ENCODE data around the gene G0S2.

The G0S2 gene

GRCh38 chr1:209708297-209708696 lies 33.1 kb downstream of the G0S2 start:
- no peaks in the 10 kb centered on the region for H3K9me3 ChIP-seq (ENCODE audit: control insufficient read depth, low read depth, low read length)
- no peak overlapping the region for H3K27ac ChIP-seq (ENCODE audit: low read length)
- no peak overlapping the region for H3K9ac ChIP-seq (ENCODE audit: low read length)
- peaks cover 3% of the 10 kb centered on the region for H3K4me1 ChIP-seq (ENCODE audit: control insufficient read depth, low read depth, low read length)
- no peaks in the 10 kb centered on the region for H3K27me3 ChIP-seq (ENCODE audit: control insufficient read depth, insufficient read depth, low read length)
- H3K36me3 ChIP-seq (ENCODE audit: control insufficient read depth, low read depth, low read length): no peaks in the 10 kb centered on the region
- H3K4me3 ChIP-seq (ENCODE audit: low read length): no peak overlapping the region

GRCh38 chr1:209710093-209710492 lies 34.9 kb downstream of the G0S2 start:
- Histone ChIP-seq H3K27ac (ENCODE audit: low read length) (no peak overlapping the region), H3K4me3 (ENCODE audit: low read length) (no peak overlapping the region)

DNA sequence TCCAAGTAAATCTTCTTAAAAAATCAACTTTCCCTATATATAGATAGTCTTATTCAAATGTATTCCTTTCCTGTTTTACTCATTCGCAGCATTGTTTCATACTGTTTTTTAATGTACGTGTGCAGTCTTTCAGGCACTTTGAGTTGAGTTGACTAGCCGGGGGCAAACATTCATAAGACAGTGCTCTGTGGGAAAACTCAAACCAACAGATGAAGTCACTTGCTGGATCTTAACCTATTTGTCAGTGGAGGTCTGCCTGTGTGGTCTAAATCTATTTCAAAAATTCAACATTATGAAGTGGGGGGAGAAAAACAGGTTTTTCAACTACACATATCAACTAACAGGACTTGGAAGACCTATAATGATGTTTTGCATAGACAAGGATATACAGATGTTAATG lies 35.6 kb downstream of the G0S2 start:
- Histone ChIP-seq H3K9ac (ENCODE audit: low read length) (no peak overlapping the region), H3K4me1 (ENCODE audit: control insufficient read depth, low read depth, low read length) (peaks cover 3% of the 10 kb centered on the region), H3K4me3 (ENCODE audit: low read length) (no peak overlapping the region), H3K9me3 (ENCODE audit: control insufficient read depth, low read depth, low read length) (no peaks in the 10 kb centered on the region), H3K27ac (ENCODE audit: low read length) (no peak overlapping the region), H3K27me3 (ENCODE audit: control insufficient read depth, insufficient read depth, low read length) (no peaks in the 10 kb centered on the region), H3K36me3 (ENCODE audit: control insufficient read depth, low read depth, low read length) (no peaks in the 10 kb centered on the region)

More at GRCh38 chr1:209710093-209710492, 34.9 kb downstream of the G0S2 start:
- Histone ChIP-seq H3K9me3 (ENCODE audit: control insufficient read depth, low read depth, low read length) (no peaks in the 10 kb centered on the region), H3K27me3 (ENCODE audit: control insufficient read depth, insufficient read depth, low read length) (no peaks in the 10 kb centered on the region), H3K4me1 (ENCODE audit: control insufficient read depth, low read depth, low read length) (peaks cover 3% of the 10 kb centered on the region), H3K36me3 (ENCODE audit: control insufficient read depth, low read depth, low read length) (no peaks in the 10 kb centered on the region), H3K9ac (ENCODE audit: low read length) (no peak overlapping the region)

- Histone ChIP-seq H3K4me1 (ENCODE audit: control insufficient read depth, low read depth, low read length) (no peaks in the 10 kb centered on the region), H3K27me3 (ENCODE audit: control insufficient read depth, insufficient read depth, low read length) (no peaks in the 10 kb centered on the region), H3K9me3 (ENCODE audit: control insufficient read depth, low read depth, low read length) (no peaks in the 10 kb centered on the region), H3K27ac (ENCODE audit: low read length) (no peak overlapping the region), H3K4me3 (ENCODE audit: low read length) (no peak overlapping the region), H3K9ac (ENCODE audit: low read length) (no peak overlapping the region), H3K36me3 (ENCODE audit: control insufficient read depth, low read depth, low read length) (no peaks in the 10 kb centered on the region)
These were observed 39.1 kb downstream of the G0S2 start for GRCh38 chr1:209714338-209714737.

GRCh38 chr1:209715314-209715713 lies 40.1 kb downstream of the G0S2 start:
- no peaks in the 10 kb centered on the region for H3K36me3 ChIP-seq (ENCODE audit: control insufficient read depth, low read depth, low read length)
- no peaks in the 10 kb centered on the region for H3K9me3 ChIP-seq (ENCODE audit: control insufficient read depth, low read depth, low read length)

GRCh38 chr1:209717818-209718217 lies 42.6 kb downstream of the G0S2 start:
- Histone ChIP-seq H3K27ac (ENCODE audit: low read length) (no peak overlapping the region), H3K9ac (ENCODE audit: low read length) (no peak overlapping the region), H3K27me3 (ENCODE audit: control insufficient read depth, insufficient read depth, low read length) (no peaks in the 10 kb centered on the region), H3K9me3 (ENCODE audit: control insufficient read depth, low read depth, low read length) (no peaks in the 10 kb centered on the region), H3K4me1 (ENCODE audit: control insufficient read depth, low read depth, low read length) (no peaks in the 10 kb centered on the region), H3K4me3 (ENCODE audit: low read length) (no peak overlapping the region), H3K36me3 (ENCODE audit: control insufficient read depth, low read depth, low read length) (no peaks in the 10 kb centered on the region)

More at GRCh38 chr1:209715314-209715713, 40.1 kb downstream of the G0S2 start:
- Histone ChIP-seq H3K4me1 (ENCODE audit: control insufficient read depth, low read depth, low read length) (no peaks in the 10 kb centered on the region), H3K9ac (ENCODE audit: low read length) (no peak overlapping the region), H3K27ac (ENCODE audit: low read length) (no peak overlapping the region), H3K4me3 (ENCODE audit: low read length) (no peak overlapping the region), H3K27me3 (ENCODE audit: control insufficient read depth, insufficient read depth, low read length) (no peaks in the 10 kb centered on the region)

GRCh38 chr1:209720326-209720725 lies 45.1 kb downstream of the G0S2 start:
- Histone ChIP-seq H3K27me3 (ENCODE audit: control insufficient read depth, insufficient read depth, low read length) (no peaks in the 10 kb centered on the region), H3K27ac (ENCODE audit: low read length) (no peak overlapping the region), H3K4me3 (ENCODE audit: low read length) (no peak overlapping the region), H3K4me1 (ENCODE audit: control insufficient read depth, low read depth, low read length) (no peaks in the 10 kb centered on the region), H3K36me3 (ENCODE audit: control insufficient read depth, low read depth, low read length) (no peaks in the 10 kb centered on the region), H3K9me3 (ENCODE audit: control insufficient read depth, low read depth, low read length) (no peaks in the 10 kb centered on the region), H3K9ac (ENCODE audit: low read length) (no peak overlapping the region)

- H3K4me1 ChIP-seq (ENCODE audit: control insufficient read depth, low read depth, low read length): no peaks in the 10 kb centered on the region
- no peak overlapping the region for H3K9ac ChIP-seq (ENCODE audit: low read length)
- H3K36me3 ChIP-seq (ENCODE audit: control insufficient read depth, low read depth, low read length): no peaks in the 10 kb centered on the region
- H3K27ac ChIP-seq (ENCODE audit: low read length): no peak overlapping the region
- H3K4me3 ChIP-seq (ENCODE audit: low read length): no peak overlapping the region
- H3K27me3 ChIP-seq (ENCODE audit: control insufficient read depth, insufficient read depth, low read length): no peaks in the 10 kb centered on the region
- H3K9me3 ChIP-seq (ENCODE audit: control insufficient read depth, low read depth, low read length): no peaks in the 10 kb centered on the region
These were observed 45.6 kb downstream of the G0S2 start for GRCh38 chr1:209720826-209721225.

DNA sequence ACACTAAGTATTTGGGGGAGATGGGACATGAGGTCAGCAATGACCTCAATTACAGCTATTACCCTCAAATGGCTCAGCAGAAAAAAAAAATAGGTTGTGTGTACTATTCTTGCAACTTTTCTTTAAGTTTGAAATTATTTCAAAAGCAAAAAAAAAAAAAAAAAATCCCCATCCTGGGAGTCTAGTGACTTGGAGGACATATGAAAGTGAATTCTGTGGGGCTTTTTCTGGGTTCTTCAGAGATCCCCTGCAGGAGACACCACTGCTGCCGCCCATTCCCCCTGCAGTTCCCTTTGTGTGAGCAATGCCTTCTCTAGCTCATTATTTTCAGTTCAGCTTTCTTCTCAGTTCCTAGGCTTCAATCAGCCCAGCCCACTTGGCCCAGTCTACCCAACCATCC lies 46.1 kb downstream of the G0S2 start:
- no peak overlapping the region for H3K4me3 ChIP-seq (ENCODE audit: low read length)
- H3K36me3 ChIP-seq (ENCODE audit: control insufficient read depth, low read depth, low read length): no peaks in the 10 kb centered on the region
- H3K27ac ChIP-seq (ENCODE audit: low read length): no peak overlapping the region
- no peaks in the 10 kb centered on the region for H3K9me3 ChIP-seq (ENCODE audit: control insufficient read depth, low read depth, low read length)
- no peak overlapping the region for H3K9ac ChIP-seq (ENCODE audit: low read length)
- no peaks in the 10 kb centered on the region for H3K27me3 ChIP-seq (ENCODE audit: control insufficient read depth, insufficient read depth, low read length)
- H3K4me1 ChIP-seq (ENCODE audit: control insufficient read depth, low read depth, low read length): no peaks in the 10 kb centered on the region

GRCh38 chr1:209723265-209723664 lies 48.1 kb downstream of the G0S2 start:
- Histone ChIP-seq H3K4me3 (ENCODE audit: low read length) (no peak overlapping the region), H3K27ac (ENCODE audit: low read length) (no peak overlapping the region), H3K4me1 (ENCODE audit: control insufficient read depth, low read depth, low read length) (no peaks in the 10 kb centered on the region), H3K9ac (ENCODE audit: low read length) (no peak overlapping the region), H3K27me3 (ENCODE audit: control insufficient read depth, insufficient read depth, low read length) (no peaks in the 10 kb centered on the region), H3K9me3 (ENCODE audit: control insufficient read depth, low read depth, low read length) (no peaks in the 10 kb centered on the region), H3K36me3 (ENCODE audit: control insufficient read depth, low read depth, low read length) (no peaks in the 10 kb centered on the region)

- H3K9me3 ChIP-seq (ENCODE audit: control insufficient read depth, low read depth, low read length): no peaks in the 10 kb centered on the region
- no peaks in the 10 kb centered on the region for H3K36me3 ChIP-seq (ENCODE audit: control insufficient read depth, low read depth, low read length)
- no peak overlapping the region for H3K27ac ChIP-seq (ENCODE audit: low read length)
- no peaks in the 10 kb centered on the region for H3K4me1 ChIP-seq (ENCODE audit: control insufficient read depth, low read depth, low read length)
- no peaks in the 10 kb centered on the region for H3K27me3 ChIP-seq (ENCODE audit: control insufficient read depth, insufficient read depth, low read length)
- no peak overlapping the region for H3K9ac ChIP-seq (ENCODE audit: low read length)
- H3K4me3 ChIP-seq (ENCODE audit: low read length): no peak overlapping the region
These were observed 48.8 kb downstream of the G0S2 start for GRCh38 chr1:209723756-209724693.
